ENCODE results near the gene STX8. TPM values are rescaled to one million over a fixed set of nuclear protein-coding genes. Genes with fewer than 3 reads are reported as not detected.

The STX8 gene
- polyA plus RNA-seq, 3 donors from 2014 or later = 249 to 381 (median 263) TPM

DNA sequence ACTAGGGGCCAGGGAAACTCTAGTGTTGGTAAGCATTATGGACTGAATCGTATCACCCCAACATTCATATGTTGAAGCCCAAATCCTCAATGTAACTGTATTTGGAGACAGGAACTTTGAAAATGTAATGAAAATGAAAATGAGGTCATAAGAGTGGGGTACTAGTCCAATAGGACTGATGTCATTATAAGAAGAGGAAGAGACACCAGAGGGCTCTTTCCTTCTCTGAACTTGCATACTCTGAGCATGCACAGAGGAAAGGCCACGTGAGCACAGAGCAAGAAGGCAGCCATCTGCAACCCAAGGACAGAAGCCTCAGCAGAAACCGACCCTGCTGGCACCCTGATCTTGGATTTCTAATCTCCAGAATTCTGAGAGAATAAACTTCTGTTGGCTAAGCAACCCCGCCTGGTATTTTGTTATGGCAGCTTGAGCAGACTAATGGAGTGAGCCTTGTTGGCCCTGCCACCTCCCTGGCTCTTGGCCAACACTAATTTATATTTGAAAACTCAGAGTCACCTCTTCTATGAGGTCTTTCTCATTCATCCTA, 280.9 kb downstream of the STX8 start:
- H3K27me3 Mint-ChIP-seq (ENCODE audit: low read depth in 3 of 3) = peaks cover 0 to 4% (median 0%) of the 10 kb centered on the region in 3 donors
- H3K9me3 Mint-ChIP-seq = no peaks in the 10 kb centered on the region
- H3K4me3 Mint-ChIP-seq = no peak overlapping the region
- H3K36me3 Mint-ChIP-seq = peaks cover 0 to 4% (median 0%) of the 10 kb centered on the region in 3 donors
- DNase-seq = no peak
- peaks cover 15% of the 10 kb centered on the region in 2 donors for H3K4me1 Mint-ChIP-seq
- H3K27ac Mint-ChIP-seq = no peak overlapping the region

- Mint-ChIP-seq H3K36me3 (peaks cover 0 to 4% (median 0%) of the 10 kb centered on the region in 3 donors), H3K4me3 (no peak overlapping the region), H3K9me3 (no peaks in the 10 kb centered on the region), H3K27ac (peak overlapping the region in 2 of 6 donors; percentile 2 to 65), H3K27me3 (ENCODE audit: low read depth in 3 of 3) (peaks cover 0 to 4% (median 0%) of the 10 kb centered on the region in 3 donors), H3K4me1 (peaks cover 23 to 25% of the 10 kb centered on the region in 2 donors)
- DNase-seq = no peak
These were observed 283.1 kb downstream of the STX8 start for GRCh38 chr17:9292561-9292941.

- Mint-ChIP-seq H3K36me3 (peaks cover 0 to 4% (median 0%) of the 10 kb centered on the region in 3 donors), H3K4me3 (no peak overlapping the region), H3K4me1 (peaks cover 23 to 25% of the 10 kb centered on the region in 2 donors), H3K9me3 (no peaks in the 10 kb centered on the region), H3K27me3 (ENCODE audit: low read depth in 3 of 3) (peaks cover 0 to 4% (median 0%) of the 10 kb centered on the region in 3 donors), H3K27ac (peak overlapping the region in 1 of 6 donors; percentile 31)
- DNase-seq = peak in 2 of 3 donors; percentile 9 to 11
These were observed 283.6 kb downstream of the STX8 start for GRCh38 chr17:9291912-9292560.

- Mint-ChIP-seq H3K36me3 (peaks cover 0 to 4% (median 0%) of the 10 kb centered on the region in 3 donors), H3K4me3 (no peak overlapping the region), H3K4me1 (peaks cover 24 to 25% of the 10 kb centered on the region in 2 donors)
These were observed 285.4 kb downstream of the STX8 start for GRCh38 chr17:9290226-9290613.

GRCh38 chr17:9287306-9287705, 288.3 kb downstream of the STX8 start:
- Mint-ChIP-seq H3K27ac (no peak overlapping the region), H3K4me3 (no peak overlapping the region), H3K36me3 (peaks cover 0 to 4% (median 0%) of the 10 kb centered on the region in 3 donors), H3K4me1 (peaks cover 21 to 25% of the 10 kb centered on the region in 2 donors), H3K27me3 (ENCODE audit: low read depth in 3 of 3) (peaks cover 0 to 2% (median 0%) of the 10 kb centered on the region in 3 donors), H3K9me3 (no peaks in the 10 kb centered on the region)
- DNase-seq = no peak

More at GRCh38 chr17:9290226-9290613, 285.4 kb downstream of the STX8 start:
- no peak for DNase-seq
- peaks cover 0 to 4% (median 0%) of the 10 kb centered on the region in 3 donors for H3K27me3 Mint-ChIP-seq (ENCODE audit: low read depth in 3 of 3)
- H3K27ac Mint-ChIP-seq = peak overlapping the region in 1 of 6 donors; percentile 21
- no peaks in the 10 kb centered on the region for H3K9me3 Mint-ChIP-seq

DNA sequence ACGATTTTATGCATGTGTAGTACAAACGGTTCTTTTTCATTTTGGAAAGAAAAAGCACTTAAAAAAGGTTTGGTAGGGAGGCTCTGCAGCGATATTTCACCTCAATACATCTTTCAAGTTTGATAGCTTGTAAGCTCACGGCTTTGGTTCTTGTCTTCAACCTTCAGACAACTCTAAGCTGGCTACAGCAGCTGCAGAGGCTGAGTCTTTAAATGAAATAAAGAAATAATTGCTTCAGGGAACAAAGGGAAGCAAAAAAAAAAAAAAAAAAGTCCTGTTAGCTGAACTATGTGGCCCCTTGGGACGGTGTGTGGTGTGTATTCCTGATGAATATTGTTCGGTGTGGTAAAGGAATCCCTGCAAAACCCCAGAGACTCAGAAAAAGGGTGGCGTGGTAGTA, 289.2 kb downstream of the STX8 start:
- Mint-ChIP-seq H3K36me3 (peaks cover 0 to 4% (median 0%) of the 10 kb centered on the region in 3 donors), H3K9me3 (no peaks in the 10 kb centered on the region), H3K27ac (no peak overlapping the region), H3K4me1 (peaks cover 18 to 21% of the 10 kb centered on the region in 2 donors), H3K4me3 (no peak overlapping the region), H3K27me3 (ENCODE audit: low read depth in 3 of 3) (no peaks in the 10 kb centered on the region)
- DNase-seq = no peak

DNA sequence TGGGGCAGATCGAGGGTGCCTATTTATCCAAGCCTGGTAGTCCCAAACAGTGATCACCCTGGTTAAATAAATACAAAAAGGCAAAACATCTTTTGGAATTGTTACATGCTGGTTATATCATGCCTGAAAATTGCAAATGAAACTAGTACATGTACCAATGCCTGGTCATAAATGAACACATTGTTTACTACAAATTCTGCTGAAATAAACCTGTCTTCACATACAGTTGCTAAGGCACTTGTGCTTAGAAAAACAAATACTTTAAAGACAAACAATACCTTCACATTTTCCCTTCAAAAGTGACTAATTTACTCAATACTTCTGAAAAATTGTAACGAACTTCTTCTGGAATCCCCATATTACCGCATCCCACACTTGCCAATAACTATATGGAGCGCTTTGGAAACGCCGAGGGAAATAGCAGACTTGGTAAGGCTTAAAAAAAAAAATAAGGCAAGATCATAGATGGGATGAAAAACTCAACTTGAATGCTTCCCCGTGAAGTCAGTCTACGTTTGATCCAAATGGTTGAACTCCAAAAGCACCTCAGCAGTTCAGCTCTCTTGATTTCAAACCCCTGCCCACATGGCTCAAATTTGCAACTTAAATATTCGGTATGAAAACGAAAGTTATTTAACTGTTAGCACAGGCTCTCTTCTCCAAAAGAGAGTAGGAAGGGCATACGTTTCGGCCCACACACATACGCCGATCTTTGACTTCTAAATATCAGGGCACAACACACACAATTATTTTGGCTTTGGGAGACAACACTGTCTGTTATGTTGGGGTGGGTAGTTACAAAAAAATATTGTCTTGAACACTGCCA, 289.8 kb downstream of the STX8 start:
- Mint-ChIP-seq H3K27me3 (ENCODE audit: low read depth in 3 of 3) (no peaks in the 10 kb centered on the region), H3K4me3 (no peak overlapping the region), H3K36me3 (peaks cover 0 to 5% (median 4%) of the 10 kb centered on the region in 3 donors), H3K4me1 (peaks cover 21% of the 10 kb centered on the region in 2 donors), H3K9me3 (no peaks in the 10 kb centered on the region), H3K27ac (no peak overlapping the region)
- DNase-seq = no peak

GRCh38 chr17:9284884-9285283, 290.7 kb downstream of the STX8 start:
- peaks cover 12 to 13% of the 10 kb centered on the region in 2 donors for H3K4me1 Mint-ChIP-seq
- no peak overlapping the region for H3K27ac Mint-ChIP-seq
- no peak overlapping the region for H3K4me3 Mint-ChIP-seq
- no peaks in the 10 kb centered on the region for H3K27me3 Mint-ChIP-seq (ENCODE audit: low read depth in 3 of 3)
- no peak for DNase-seq
- H3K36me3 Mint-ChIP-seq = peaks cover 0 to 9% (median 4%) of the 10 kb centered on the region in 3 donors
- no peaks in the 10 kb centered on the region for H3K9me3 Mint-ChIP-seq

DNA sequence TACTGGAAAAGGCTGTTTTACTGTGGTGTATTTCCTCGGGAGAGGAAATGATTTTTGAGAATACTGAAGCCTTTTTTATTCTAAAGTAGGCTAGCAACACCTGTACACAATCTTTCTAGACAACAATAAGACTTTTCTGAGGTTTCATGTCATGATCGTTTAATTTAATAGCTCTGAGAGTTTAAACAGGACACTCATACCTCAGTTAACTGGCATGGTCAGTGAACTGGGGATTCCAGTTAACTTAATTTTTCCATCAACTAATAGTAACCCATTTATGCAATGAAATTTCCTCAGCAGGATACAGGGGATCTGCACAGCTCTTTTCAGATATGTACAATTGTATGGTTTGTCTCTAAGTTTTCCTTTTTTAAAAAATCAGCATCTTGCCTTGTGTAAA, 291.7 kb downstream of the STX8 start:
- no peaks in the 10 kb centered on the region for H3K27me3 Mint-ChIP-seq (ENCODE audit: low read depth in 3 of 3)
- no peak for DNase-seq
- H3K36me3 Mint-ChIP-seq = peaks cover 0 to 9% (median 4%) of the 10 kb centered on the region in 3 donors
- H3K27ac Mint-ChIP-seq = no peak overlapping the region
- no peak overlapping the region for H3K4me3 Mint-ChIP-seq
- H3K4me1 Mint-ChIP-seq = peaks cover 2 to 5% of the 10 kb centered on the region in 2 donors
- H3K9me3 Mint-ChIP-seq = no peaks in the 10 kb centered on the region

DNA sequence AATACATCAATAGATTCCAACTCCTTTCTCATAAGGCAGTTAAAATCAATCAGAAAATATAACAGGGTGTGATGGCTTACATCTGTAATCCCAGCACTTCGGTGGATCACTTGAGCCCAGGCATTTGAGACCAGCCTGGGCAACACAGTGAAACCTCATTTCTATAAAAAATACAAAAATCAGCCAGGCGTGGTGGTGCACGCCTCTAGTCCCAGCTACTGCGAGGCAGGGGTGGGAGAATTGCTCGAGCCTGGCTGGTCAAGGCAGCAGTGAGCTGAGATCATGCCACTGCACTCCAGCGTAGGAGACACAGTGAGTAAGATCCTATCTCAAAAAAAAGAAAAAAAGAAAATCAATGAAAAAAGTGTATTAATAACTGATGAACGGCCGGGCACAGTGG, 295.7 kb downstream of the STX8 start:
- peaks cover 0 to 9% (median 9%) of the 10 kb centered on the region in 3 donors for H3K36me3 Mint-ChIP-seq
- no peak for DNase-seq
- H3K9me3 Mint-ChIP-seq = no peaks in the 10 kb centered on the region
- no peaks in the 10 kb centered on the region for H3K27me3 Mint-ChIP-seq (ENCODE audit: low read depth in 3 of 3)
- H3K4me1 Mint-ChIP-seq = peaks cover 3 to 5% of the 10 kb centered on the region in 2 donors
- no peak overlapping the region for H3K4me3 Mint-ChIP-seq
- H3K27ac Mint-ChIP-seq = no peak overlapping the region

DNA sequence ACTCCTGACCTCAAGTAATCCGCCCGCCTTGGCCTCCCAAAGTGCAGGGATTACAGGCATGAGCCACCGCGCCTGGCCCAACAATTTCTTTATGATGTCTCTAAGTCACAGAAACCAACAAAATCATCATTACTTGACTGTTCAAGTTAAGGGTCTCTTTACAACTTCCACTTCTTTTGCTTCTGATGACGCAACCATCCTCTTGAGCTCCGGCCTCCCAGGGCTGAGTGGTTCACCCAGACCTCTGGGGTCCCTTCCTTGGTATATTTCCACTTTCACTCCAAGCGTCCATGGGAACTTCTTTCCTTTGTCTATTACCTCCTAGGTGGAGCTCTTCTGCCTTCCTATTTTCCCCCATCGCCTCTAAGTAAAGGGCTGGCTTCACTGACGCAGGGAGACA, 300.6 kb downstream of the STX8 start:
- DNase-seq = no peak
- Mint-ChIP-seq H3K9me3 (no peaks in the 10 kb centered on the region), H3K27me3 (ENCODE audit: low read depth in 3 of 3) (no peaks in the 10 kb centered on the region), H3K36me3 (peaks cover 0 to 5% (median 0%) of the 10 kb centered on the region in 3 donors), H3K4me3 (no peak overlapping the region), H3K27ac (peak overlapping the region in 1 of 6 donors; percentile 21), H3K4me1 (peaks cover 0 to 5% of the 10 kb centered on the region in 2 donors)

- DNase-seq = no peak
- Mint-ChIP-seq H3K9me3 (no peaks in the 10 kb centered on the region), H3K27me3 (ENCODE audit: low read depth in 3 of 3) (no peaks in the 10 kb centered on the region), H3K4me3 (no peak overlapping the region), H3K36me3 (peaks cover 0 to 7% (median 0%) of the 10 kb centered on the region in 3 donors), H3K27ac (peak overlapping the region in 1 of 6 donors; percentile 61), H3K4me1 (peaks cover 2 to 5% of the 10 kb centered on the region in 2 donors)
These were observed 301.9 kb downstream of the STX8 start for GRCh38 chr17:9273428-9274391.

All from immature natural killer cell (primary cell).